CD14-positive monocyte (primary cell): Measurements from ENCODE around the gene LIPE. TPM values are rescaled to one million over a fixed set of nuclear protein-coding genes. Genes with fewer than 3 reads are reported as not detected.
"Not testable (repeated sequence)": the region's sequence is repeated elsewhere in the genome, so short reads cannot be mapped to it uniquely, and the experiment has no call there.

Source experiments
- DNase-seq, 3 donors: peaks; one replicate each; pipeline ENCODE4 v3.0.0-alpha.2; 2011 to 2022
- H2AFZ ChIP-seq: 2 replicates; pipeline ENCODE4 v1.6.0; 2012; ENCODE audit warnings: mild to moderate bottlenecking, low read depth, low read length, inconsistent platforms; ENCODE audit not compliant: insufficient read depth, poor library complexity, severe bottlenecking
- H3K27ac ChIP-seq, 2 donors: 1 replicate in 1 of 2; 2 replicates in 1 of 2; pipeline ENCODE4 v1.5.1; 2012 to 2013; ENCODE audit warnings: low read length in 2 of 2, control low read depth in 1 of 2, inconsistent platforms in 1 of 2, low read depth in 1 of 2, mild to moderate bottlenecking in 1 of 2
- H3K27me3 ChIP-seq, 2 donors: one replicate each; pipeline versions ENCODE4 v1.6.0 to v1.6.1; 2011 to 2013; ENCODE audit warnings: low read length in 2 of 2; ENCODE audit not compliant: control insufficient read depth in 2 of 2, insufficient read depth in 2 of 2
- H3K36me3 ChIP-seq, 2 donors: replicated peaks in 1 of 2; 1 replicate in 1 of 2; 2 replicates in 1 of 2; pipeline versions ENCODE4 v1.5.1 to v1.6.1; 2012 to 2013; ENCODE audit warnings: low read length in 2 of 2, control low read depth in 1 of 2, inconsistent platforms in 1 of 2, mild to moderate bottlenecking in 1 of 2; ENCODE audit not compliant: insufficient read depth in 2 of 2, control insufficient read depth in 1 of 2
- H3K4me1 ChIP-seq, 2 donors: 1 replicate in 1 of 2; 2 replicates in 1 of 2; pipeline versions ENCODE4 v1.5.1 to v1.6.1; 2012 to 2013; ENCODE audit warnings: low read length in 2 of 2, control low read depth in 1 of 2, inconsistent platforms in 1 of 2, mild to moderate bottlenecking in 1 of 2, moderate library complexity in 1 of 2; ENCODE audit not compliant: insufficient read depth in 2 of 2, control insufficient read depth in 1 of 2
- H3K4me2 ChIP-seq: replicated peaks from 2 replicates; pipeline ENCODE3; 2012; ENCODE audit warnings: low read length, moderate library complexity, mild to moderate bottlenecking; ENCODE audit not compliant: poor library complexity, severe bottlenecking; ENCODE audit errors: extremely low read depth
- H3K4me3 ChIP-seq, 3 experiments: fragments of 200-600 bp in 1 of 3; sonication (generic) in 1 of 3; replicated peaks in 1 of 3; 1 replicate in 2 of 3; 2 replicates in 1 of 3; pipeline ENCODE4 v1.5.1; 2011 to 2013; ENCODE audit warnings: low read length in 3 of 3, mild to moderate bottlenecking in 3 of 3, control low read depth in 2 of 3, low read depth in 2 of 3, inconsistent platforms in 1 of 3, moderate library complexity in 1 of 3
- H3K79me2 ChIP-seq: 2 replicates; pipeline ENCODE4 v1.6.0; 2012; ENCODE audit warnings: mild to moderate bottlenecking, control low read depth, inconsistent platforms, low read length, moderate library complexity; ENCODE audit not compliant: insufficient read depth
- H3K9ac ChIP-seq: 2 replicates; pipeline ENCODE4 v1.6.0; 2017; ENCODE audit warnings: low read length, mild to moderate bottlenecking; ENCODE audit not compliant: insufficient read depth, poor library complexity, severe bottlenecking
- H3K9me3 ChIP-seq, 2 donors: replicated peaks in 1 of 2; 1 replicate in 1 of 2; 2 replicates in 1 of 2; pipeline versions ENCODE4 v1.5.1 to v1.6.1; 2012 to 2013; ENCODE audit warnings: low read length in 2 of 2, control low read depth in 1 of 2; ENCODE audit not compliant: control insufficient read depth in 1 of 2, insufficient read depth in 1 of 2
- H4K20me1 ChIP-seq: 2 replicates; pipeline ENCODE4 v1.6.0; 2012; ENCODE audit warnings: mild to moderate bottlenecking, low read length, control low read depth, moderate library complexity; ENCODE audit not compliant: insufficient read depth
- H3K27ac Mint-ChIP-seq, 7 donors: one replicate each; pipeline ENCODE4 v1.8.0; 2020; ENCODE audit warnings: mild to moderate bottlenecking in 7 of 7, mixed read lengths in 7 of 7, moderate library complexity in 6 of 7, inconsistent platforms in 2 of 7
- H3K27me3 Mint-ChIP-seq, 3 donors: one replicate each; pipeline ENCODE4 v1.8.0; 2021 to 2022; ENCODE audit warnings: low read depth in 3 of 3, mild to moderate bottlenecking in 3 of 3, mixed read lengths in 3 of 3, moderate library complexity in 3 of 3, inconsistent platforms in 1 of 3
- H3K36me3 Mint-ChIP-seq, 2 donors: one replicate each; pipeline ENCODE4 v1.8.0; 2020; ENCODE audit warnings: mixed read lengths in 2 of 2, inconsistent platforms in 1 of 2, mild to moderate bottlenecking in 1 of 2
- H3K4me1 Mint-ChIP-seq: one replicate; pipeline ENCODE4 v1.8.0; 2020; ENCODE audit warnings: mild to moderate bottlenecking, mixed read lengths
- H3K4me3 Mint-ChIP-seq, 2 donors: one replicate each; pipeline ENCODE4 v1.8.0; 2020; ENCODE audit warnings: mild to moderate bottlenecking in 2 of 2, mixed read lengths in 2 of 2, moderate library complexity in 1 of 2
- H3K9me3 Mint-ChIP-seq, 7 donors: one replicate each; pipeline ENCODE4 v1.8.0; 2020 to 2022; ENCODE audit warnings: mixed read lengths in 7 of 7, mild to moderate bottlenecking in 6 of 7, moderate library complexity in 6 of 7, inconsistent platforms in 2 of 7
- WGBS: methylation state at CpG from one replicate; pipeline ENCODE4 v1.1.5; 2013; ENCODE audit warnings: missing lambda C conversion rate; ENCODE audit not compliant: insufficient coverage; 5-methylcytosine and 5-hydroxymethylcytosine counted together
- intact Hi-C, 2 donors: fragments of 100-400 bp; cut with micrococcal nuclease; formaldehyde crosslinking; loops; one replicate each; pipeline versions ENCODE4 v1.15.0 to v1.15.1; 2023
- polyA plus RNA-seq, 3 donors: library from polyadenylated mRNA; depleted of rRNA in 1 of 3; unstranded in 2 of 3; stranded (reverse) in 1 of 3; fragments of 300-500 nt in 2 of 3; fragments of >200 nt in 1 of 3; fragmentation: Illumina TruSeq in 2 of 3; gene quantifications; 1 replicate in 2 of 3; 2 replicates in 1 of 3; pipeline ENCODE4 v1.2.3, GENCODE V29; 2012 to 2021
- TF ChIP-seq, protein P1 (sequence below): fragments of 200-600 bp; IDR thresholded peaks from one replicate; pipeline ENCODE4 v1.8.0; 2022; ENCODE audit warnings: antibody characterized with exemption, mild to moderate bottlenecking

LIPE gene
- polyA plus RNA-seq, 3 donors: 0.31 TPM; not detected in 2

DNA sequence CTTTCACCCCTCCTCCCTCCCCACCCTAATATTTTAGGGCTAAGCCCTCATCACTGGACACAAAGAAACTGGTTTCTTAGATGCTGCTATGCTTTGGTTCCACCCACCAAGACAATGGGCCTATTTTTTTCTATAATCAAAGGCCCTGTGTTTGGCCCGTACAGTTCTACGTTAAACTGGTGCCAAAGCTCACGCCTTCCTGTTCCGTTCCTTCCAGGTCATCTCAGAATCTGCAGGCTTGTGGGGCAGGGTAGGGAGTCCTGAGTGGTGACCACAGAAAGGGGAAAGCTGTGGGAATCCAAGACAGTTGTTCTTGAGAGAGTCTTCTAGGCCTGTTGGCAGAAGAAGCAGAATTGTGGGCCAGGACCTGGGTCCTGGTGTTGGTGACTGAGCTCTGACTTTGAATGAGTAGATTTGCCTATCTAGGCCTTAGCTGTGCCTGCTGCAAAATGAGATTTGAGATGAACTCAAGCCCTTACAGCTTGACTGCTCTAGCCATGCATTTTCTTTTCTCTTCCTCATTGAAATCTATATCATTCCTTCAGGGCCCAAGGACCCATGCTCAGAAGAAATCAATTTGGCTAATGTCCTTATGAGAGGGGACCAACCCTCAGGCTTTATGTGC is 34.6 kb upstream of the LIPE start:
- H3K9me3 ChIP-seq: no peaks in the 10 kb centered on the region
- no peaks in the 10 kb centered on the region for H3K79me2 ChIP-seq
- no peaks in the 10 kb centered on the region for H4K20me1 ChIP-seq
- Mint-ChIP-seq H3K4me3 (no peak overlapping the region), H3K27me3 (peaks cover 1 to 3% (median 2%) of the 10 kb centered on the region in 3 donors), H3K9me3 (no peaks in the 10 kb centered on the region), H3K27ac (no peak overlapping the region), H3K36me3 (no peaks in the 10 kb centered on the region), H3K4me1 (peaks cover 18% of the 10 kb centered on the region)
- WGBS: 100% methylated on average over 4 of the region's 4 CpGs
- no peak overlapping the region for H3K4me3 ChIP-seq
- no peak overlapping the region for H2AFZ ChIP-seq
- no peak overlapping the region for H3K9ac ChIP-seq
- no peak for DNase-seq
- H3K27me3 ChIP-seq: no peaks in the 10 kb centered on the region
- H3K4me2 ChIP-seq: no peak overlapping the region
- no peaks in the 10 kb centered on the region for H3K36me3 ChIP-seq
- intact Hi-C loops: no loop called here
- TF ChIP-seq, protein P1, sequence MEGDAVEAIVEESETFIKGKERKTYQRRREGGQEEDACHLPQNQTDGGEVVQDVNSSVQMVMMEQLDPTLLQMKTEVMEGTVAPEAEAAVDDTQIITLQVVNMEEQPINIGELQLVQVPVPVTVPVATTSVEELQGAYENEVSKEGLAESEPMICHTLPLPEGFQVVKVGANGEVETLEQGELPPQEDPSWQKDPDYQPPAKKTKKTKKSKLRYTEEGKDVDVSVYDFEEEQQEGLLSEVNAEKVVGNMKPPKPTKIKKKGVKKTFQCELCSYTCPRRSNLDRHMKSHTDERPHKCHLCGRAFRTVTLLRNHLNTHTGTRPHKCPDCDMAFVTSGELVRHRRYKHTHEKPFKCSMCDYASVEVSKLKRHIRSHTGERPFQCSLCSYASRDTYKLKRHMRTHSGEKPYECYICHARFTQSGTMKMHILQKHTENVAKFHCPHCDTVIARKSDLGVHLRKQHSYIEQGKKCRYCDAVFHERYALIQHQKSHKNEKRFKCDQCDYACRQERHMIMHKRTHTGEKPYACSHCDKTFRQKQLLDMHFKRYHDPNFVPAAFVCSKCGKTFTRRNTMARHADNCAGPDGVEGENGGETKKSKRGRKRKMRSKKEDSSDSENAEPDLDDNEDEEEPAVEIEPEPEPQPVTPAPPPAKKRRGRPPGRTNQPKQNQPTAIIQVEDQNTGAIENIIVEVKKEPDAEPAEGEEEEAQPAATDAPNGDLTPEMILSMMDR: no peak
- no peak overlapping the region for H3K27ac ChIP-seq
- peaks cover 14 to 15% of the 10 kb centered on the region in 2 donors for H3K4me1 ChIP-seq

DNA sequence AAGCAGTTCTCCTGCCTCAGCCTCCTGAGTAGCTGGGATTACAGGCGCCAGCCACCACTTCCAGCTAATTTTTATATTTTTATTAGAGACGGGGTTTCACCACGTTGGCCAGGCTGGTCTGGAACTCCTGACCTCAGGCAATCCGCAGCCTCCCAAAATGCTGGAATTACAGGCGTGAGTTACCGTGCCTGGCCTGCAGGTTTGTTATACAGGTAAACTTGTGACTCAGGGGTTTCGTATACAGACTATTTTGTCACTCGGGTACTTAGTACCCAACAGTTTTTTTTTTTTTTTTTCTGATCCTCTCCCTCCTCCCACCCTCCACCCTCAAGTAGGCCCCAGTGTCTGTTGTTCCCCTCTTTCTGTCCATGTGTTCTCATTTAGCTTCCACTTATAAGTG is 34.0 kb upstream of the LIPE start:
- H3K27me3 Mint-ChIP-seq, H3K9me3 Mint-ChIP-seq, H3K27me3 ChIP-seq, H3K36me3 Mint-ChIP-seq, H3K27ac Mint-ChIP-seq, H3K36me3 ChIP-seq, H3K4me3 Mint-ChIP-seq, H3K4me2 ChIP-seq, H3K27ac ChIP-seq, H3K4me3 ChIP-seq, intact Hi-C loops, DNase-seq, H3K9ac ChIP-seq, H4K20me1 ChIP-seq, H3K79me2 ChIP-seq, H2AFZ ChIP-seq, H3K9me3 ChIP-seq: not testable (repeated sequence)
- peaks cover 11 to 12% of the 10 kb centered on the region in 2 donors for H3K4me1 ChIP-seq
- 91% methylated on average over 4 of the region's 8 CpGs for WGBS
- peaks cover 15% of the 10 kb centered on the region for H3K4me1 Mint-ChIP-seq
